A673 (cell line): ENCODE data around the gene TXNDC17. TPM values are rescaled to one million over a fixed set of nuclear protein-coding genes. Genes with fewer than 3 reads are reported as not detected.

Experiments used
- BruUV-seq: library from RNA; stranded (reverse); fragments of 400-500 nt; replicated peaks from 2 replicates; lab custom pipeline; 2021; lab: Mats Ljungman, UMichigan
- CTCF ChIA-PET: fragments of 300-600 bp; sonication (Branson Sonifier 250); formaldehyde crosslinking; loops from one replicate; lab custom pipeline; 2022; ENCODE audit warnings: antibody characterized with exemption; lab: Charles Lee
- POLR2A ChIA-PET: fragments of 300-600 bp; sonication (Branson Sonifier 250); formaldehyde crosslinking; loops from one replicate; lab custom pipeline; 2022; ENCODE audit warnings: antibody characterized with exemption; ENCODE audit not compliant: low non-redundant PET; lab: Charles Lee
- DNase-seq: peaks from one replicate; pipeline ENCODE4 v3.0.0-alpha.2; 2015; ENCODE audit warnings: low spot score
- H3K27ac ChIP-seq: fragments of 200-600 bp; sonication (generic); 2 replicates; pipeline ENCODE4 v1.5.1; 2016; ENCODE audit warnings: mixed run types, low read depth, mild to moderate bottlenecking, mixed read lengths, antibody characterized with exemption, low read length; ENCODE audit not compliant: poor library complexity, severe bottlenecking
- H3K27me3 ChIP-seq: fragments of 200-600 bp; sonication (generic); replicated peaks from 2 replicates; pipeline ENCODE4 v1.6.1; 2017; ENCODE audit warnings: mixed run types, low read depth, mild to moderate bottlenecking, mixed read lengths, antibody characterized with exemption, low read length; ENCODE audit not compliant: insufficient read depth, poor library complexity
- H3K36me3 ChIP-seq: fragments of 200-600 bp; sonication (generic); 2 replicates; pipeline ENCODE4 v1.6.1; 2016; ENCODE audit warnings: mixed run types, mild to moderate bottlenecking, mixed read lengths, antibody characterized with exemption, low read length; ENCODE audit not compliant: insufficient read depth, poor library complexity, severe bottlenecking
- H3K4me1 ChIP-seq: fragments of 200-600 bp; sonication (generic); 2 replicates; pipeline ENCODE4 v1.6.1; 2017; ENCODE audit warnings: mixed run types, mild to moderate bottlenecking, mixed read lengths, antibody characterized with exemption, low read length; ENCODE audit not compliant: insufficient read depth, poor library complexity, severe bottlenecking
- H3K4me3 ChIP-seq: fragments of 200-600 bp; sonication (generic); 2 replicates; pipeline ENCODE4 v1.5.1; 2016; ENCODE audit warnings: low read depth, mixed run types, mild to moderate bottlenecking, mixed read lengths, low read length; ENCODE audit not compliant: poor library complexity, severe bottlenecking
- H3K9me3 ChIP-seq: fragments of 200-600 bp; sonication (generic); 2 replicates; pipeline ENCODE4 v1.6.1; 2016; ENCODE audit warnings: mixed run types, low read depth, mild to moderate bottlenecking, mixed read lengths, antibody characterized with exemption, low read length; ENCODE audit not compliant: poor library complexity, severe bottlenecking
- EZH2 ChIP-seq: fragments of 200-600 bp; sonication (generic); IDR thresholded peaks from 2 replicates; pipeline ENCODE4 v1.6.1; 2017; ENCODE audit warnings: borderline replicate concordance, low read depth, mild to moderate bottlenecking, mixed read lengths, antibody characterized with exemption, low read length; ENCODE audit not compliant: poor library complexity, severe bottlenecking
- intact Hi-C: fragments of 100-400 bp; cut with micrococcal nuclease; formaldehyde crosslinking; loops from one replicate; pipeline ENCODE4 v1.10.0; 2022; ENCODE audit not compliant: unreplicated experiment
- total RNA-seq: library from RNA; stranded (reverse); gene quantifications from 2 replicates; pipeline ENCODE4 v1.2.3, GENCODE V29; 2021
- TF ChIP-seq, protein P1 (sequence below): fragments of 300-800, 200-600 bp; sonication (generic); conservative IDR thresholded peaks from 2 replicates; pipeline ENCODE4 v1.5.1; 2017; ENCODE audit warnings: low read depth, mild to moderate bottlenecking, antibody characterized with exemption, low read length, moderate library complexity, mixed read lengths

Gene TXNDC17
- total RNA-seq, 1 experiment from 2014 or later = 147 TPM

DNA sequence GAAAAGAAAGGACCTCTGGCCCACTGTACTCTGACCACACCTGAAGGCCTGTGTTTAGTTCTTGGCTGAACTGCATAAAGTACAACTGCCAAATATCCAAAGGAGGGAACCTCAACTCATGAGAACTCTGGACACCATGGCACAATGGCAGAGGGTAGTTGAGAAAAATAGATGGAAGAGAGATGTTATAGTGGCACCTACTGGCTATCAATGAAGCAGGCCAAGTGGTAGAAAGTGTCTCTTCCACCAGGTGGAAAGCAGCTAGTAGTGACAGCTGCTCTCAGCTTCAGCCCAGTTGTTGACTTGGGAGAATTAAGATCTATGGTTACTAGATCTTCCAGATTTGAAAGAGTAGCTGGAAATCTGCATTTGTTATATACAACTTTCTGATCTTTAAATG lies 7.3 kb downstream of the TXNDC17 start:
- intact Hi-C loops = loop anchor here (10.0 kb wide), 1 partner anchor 173 kb away; no protein-coding TSS in a partner anchor
- Histone ChIP-seq H3K27ac (no peak overlapping the region), H3K4me1 (peaks cover 21% of the 10 kb centered on the region), H3K9me3 (no peaks in the 10 kb centered on the region), H3K27me3 (no peaks in the 10 kb centered on the region), H3K36me3 (peaks cover 55% of the 10 kb centered on the region), H3K4me3 (no peak overlapping the region)
- TF ChIP-seq EZH2 = no peak
- TF ChIP-seq, protein P1, sequence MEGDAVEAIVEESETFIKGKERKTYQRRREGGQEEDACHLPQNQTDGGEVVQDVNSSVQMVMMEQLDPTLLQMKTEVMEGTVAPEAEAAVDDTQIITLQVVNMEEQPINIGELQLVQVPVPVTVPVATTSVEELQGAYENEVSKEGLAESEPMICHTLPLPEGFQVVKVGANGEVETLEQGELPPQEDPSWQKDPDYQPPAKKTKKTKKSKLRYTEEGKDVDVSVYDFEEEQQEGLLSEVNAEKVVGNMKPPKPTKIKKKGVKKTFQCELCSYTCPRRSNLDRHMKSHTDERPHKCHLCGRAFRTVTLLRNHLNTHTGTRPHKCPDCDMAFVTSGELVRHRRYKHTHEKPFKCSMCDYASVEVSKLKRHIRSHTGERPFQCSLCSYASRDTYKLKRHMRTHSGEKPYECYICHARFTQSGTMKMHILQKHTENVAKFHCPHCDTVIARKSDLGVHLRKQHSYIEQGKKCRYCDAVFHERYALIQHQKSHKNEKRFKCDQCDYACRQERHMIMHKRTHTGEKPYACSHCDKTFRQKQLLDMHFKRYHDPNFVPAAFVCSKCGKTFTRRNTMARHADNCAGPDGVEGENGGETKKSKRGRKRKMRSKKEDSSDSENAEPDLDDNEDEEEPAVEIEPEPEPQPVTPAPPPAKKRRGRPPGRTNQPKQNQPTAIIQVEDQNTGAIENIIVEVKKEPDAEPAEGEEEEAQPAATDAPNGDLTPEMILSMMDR = peak; percentile 27; the same call in 1 of the 2 replicates
- peak; percentile 27 for DNase-seq
- BruUV-seq = no TSS peak
- ChIA-PET CTCF (no interaction called here), POLR2A (interaction anchor here (0.7 kb wide), 1 partner anchor 11 kb away, joined by 9 read pairs; no protein-coding TSS in a partner anchor)

DNA sequence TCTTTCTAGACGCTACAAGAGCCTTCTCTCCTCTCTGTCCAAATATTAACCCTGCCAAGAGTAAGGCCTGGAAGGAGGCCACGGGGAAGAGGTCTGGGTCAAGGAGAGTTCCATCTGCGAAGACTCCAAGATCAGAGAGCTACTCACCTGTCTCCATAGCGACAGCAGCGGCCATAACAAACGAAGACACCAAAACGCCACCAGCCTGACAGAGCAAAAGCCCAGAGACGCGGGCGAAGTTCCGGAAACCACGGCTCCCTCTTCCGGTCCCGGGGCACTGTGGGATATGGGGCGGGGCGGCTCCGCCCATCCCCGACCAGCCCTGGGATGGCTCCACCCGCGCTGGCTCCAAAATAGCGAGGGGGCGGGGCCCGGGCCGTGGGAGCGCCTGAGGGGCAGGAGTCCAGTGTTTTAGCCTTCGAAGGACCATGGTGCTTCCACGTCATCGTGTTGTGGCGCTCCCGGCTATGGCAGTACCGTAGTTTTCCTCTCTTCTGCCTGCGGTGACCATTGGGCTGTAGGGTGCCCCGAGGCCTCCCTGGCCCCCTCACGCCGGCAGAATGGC lies 10.6 kb downstream of the TXNDC17 start, which contains the start of the genes C17orf100 and MED31:
Gene C17orf100, plus strand, starts transcription at position 409 of the 565 bp plus-strand sequence. Its CDS starts 152 bp downstream, at position 561.
Gene MED31, minus strand, starts transcription at position 252 of the 565 bp plus-strand sequence. Its CDS starts 77 bp downstream, at position 175.
- ChIA-PET POLR2A (interaction anchor here (0.9 kb wide), 1 partner anchor 361 kb away, joined by 3 read pairs; no protein-coding TSS in a partner anchor), CTCF (no interaction called here)
- Histone ChIP-seq H3K27ac (peak within 1 kb of the TSS; percentile 90), H3K4me1 (peaks cover 21% of the 10 kb centered on the region), H3K9me3 (no peaks in the 10 kb centered on the region), H3K4me3 (peak within 1 kb of the TSS; percentile 74), H3K36me3 (peaks cover 33% of the 10 kb centered on the region), H3K27me3 (peaks cover 15% of the 10 kb centered on the region)
- intact Hi-C loops = no loop called here
- BruUV-seq = no TSS peak
- TF ChIP-seq EZH2 = no peak
- TF ChIP-seq, protein P1 = no peak
- DNase-seq = peak; percentile 96

DNA sequence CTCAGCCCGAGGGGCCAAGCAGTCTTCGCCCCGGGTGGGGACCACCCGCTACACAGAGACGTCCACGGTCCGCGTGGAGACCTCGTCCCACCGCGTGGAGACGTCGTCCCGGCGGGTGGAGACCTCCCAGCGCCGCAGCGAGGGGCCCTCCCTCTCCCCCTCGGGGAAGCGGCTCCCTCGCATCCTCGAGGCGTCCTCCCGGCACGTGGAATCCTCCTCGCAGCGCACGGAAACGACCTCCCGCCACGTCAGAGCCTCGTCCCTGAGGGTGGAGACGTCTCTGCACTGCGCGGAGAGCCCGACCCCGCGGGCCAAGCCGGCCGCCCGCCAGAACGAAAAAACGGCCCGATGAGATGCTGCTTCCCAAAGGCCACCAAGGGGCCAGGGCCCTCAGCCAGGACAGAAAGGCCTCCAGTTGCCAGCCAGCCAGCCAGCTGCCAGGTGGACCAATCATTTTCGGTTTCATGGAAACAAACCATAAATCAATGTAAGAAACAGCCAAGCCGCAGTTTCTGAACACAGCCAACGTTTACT lies 11.1 kb downstream of the TXNDC17 start:
- peak overlapping the region; percentile 74 for H3K4me3 ChIP-seq
- no peaks in the 10 kb centered on the region for H3K9me3 ChIP-seq
- BruUV-seq = no TSS peak
- peaks cover 32% of the 10 kb centered on the region for H3K36me3 ChIP-seq
- H3K27me3 ChIP-seq = peaks cover 16% of the 10 kb centered on the region
- ChIA-PET CTCF (no interaction called here), POLR2A (no interaction called here)
- peak overlapping the region; percentile 56 for H3K27ac ChIP-seq
- TF ChIP-seq, protein P1 = no peak
- TF ChIP-seq EZH2 = no peak
- intact Hi-C loops = no loop called here
- peaks cover 21% of the 10 kb centered on the region for H3K4me1 ChIP-seq
- peak; percentile 39 for DNase-seq
